ENCODE measurements around the gene PPP6R2. TPM values are rescaled to one million over a fixed set of nuclear protein-coding genes. Genes with fewer than 3 reads are reported as not detected.

PPP6R2 gene
- total RNA-seq, 4 donors from 2014 or later, result 35.6 to 50.8 (median 45.6) TPM

- no peaks in the 10 kb centered on the region for H3K9me3 ChIP-seq
- WGBS, 2 donors, result 27 to 30% methylated on average over 3 of the region's 97 CpGs
- H3K4me3 ChIP-seq, result peak within 1 kb of the TSS; percentile 65 to 84 (median 76)
- TF ChIP-seq POLR2A (IDR thresholded peaks at IDR 0.05) (peak in 3 of 4 donors; percentile 70 to 80 (median 73)), CTCF (IDR thresholded peaks at IDR 0.05) (no peak)
- H3K27ac ChIP-seq, result peak within 1 kb of the TSS; percentile 94 to 95 (median 94)
- intact Hi-C loops (cut with DNase I), result no loop called here
- H3K27me3 ChIP-seq, result peaks cover 0 to 15% (median 0%) of the 10 kb centered on the region in 4 donors
- peaks cover 47 to 59% (median 48%) of the 10 kb centered on the region in 3 donors for H3K4me1 ChIP-seq
- peak; percentile 43 for DNase-seq
- H3K36me3 ChIP-seq, result no peaks in the 10 kb centered on the region
Measured at GRCh38 chr22:50474710-50475651, 131.9 kb downstream of the PPP6R2 start, which contains the start of gene SBF1. Gene SBF1, minus strand, starts transcription at chr22:50475035. Its CDS starts 195 bp downstream, at chr22:50474840.

GRCh38 chr22:50475652-50476002 lies 132.5 kb downstream of the PPP6R2 start:
- H3K9me3 ChIP-seq, result no peaks in the 10 kb centered on the region
- H3K27ac ChIP-seq, result peak overlapping the region in 3 of 4 donors; percentile 94 to 95 (median 94)
- peaks cover 0 to 22% (median 0%) of the 10 kb centered on the region in 4 donors for H3K27me3 ChIP-seq
- no peak for TF ChIP-seq CTCF (IDR thresholded peaks at IDR 0.05)
- no peak for TF ChIP-seq POLR2A (IDR thresholded peaks at IDR 0.05)
- peak overlapping the region in 3 of 4 donors; percentile 75 to 84 (median 77) for H3K4me3 ChIP-seq
- intact Hi-C loops (cut with DNase I), result no loop called here
- H3K36me3 ChIP-seq, result no peaks in the 10 kb centered on the region
- WGBS, 2 donors, result 85 to 87% methylated on average over 6 of the region's 6 CpGs
- DNase-seq, result no peak
- peaks cover 40 to 53% (median 42%) of the 10 kb centered on the region in 3 donors for H3K4me1 ChIP-seq

GRCh38 chr22:50476868-50477267 lies 133.7 kb downstream of the PPP6R2 start:
- no peak for TF ChIP-seq POLR2A (IDR thresholded peaks at IDR 0.05)
- TF ChIP-seq CTCF (IDR thresholded peaks at IDR 0.05), result no peak
- H3K4me3 ChIP-seq, result no peak overlapping the region
- H3K9me3 ChIP-seq, result no peaks in the 10 kb centered on the region
- H3K4me1 ChIP-seq, result peaks cover 29 to 52% (median 31%) of the 10 kb centered on the region in 3 donors
- intact Hi-C loops (cut with DNase I), result no loop called here
- no peak overlapping the region for H3K27ac ChIP-seq
- no peaks in the 10 kb centered on the region for H3K36me3 ChIP-seq
- WGBS, 2 donors, result 52 to 54% methylated on average over 7 of the region's 7 CpGs
- peaks cover 0 to 34% (median 3%) of the 10 kb centered on the region in 4 donors for H3K27me3 ChIP-seq
- DNase-seq, result no peak

DNA sequence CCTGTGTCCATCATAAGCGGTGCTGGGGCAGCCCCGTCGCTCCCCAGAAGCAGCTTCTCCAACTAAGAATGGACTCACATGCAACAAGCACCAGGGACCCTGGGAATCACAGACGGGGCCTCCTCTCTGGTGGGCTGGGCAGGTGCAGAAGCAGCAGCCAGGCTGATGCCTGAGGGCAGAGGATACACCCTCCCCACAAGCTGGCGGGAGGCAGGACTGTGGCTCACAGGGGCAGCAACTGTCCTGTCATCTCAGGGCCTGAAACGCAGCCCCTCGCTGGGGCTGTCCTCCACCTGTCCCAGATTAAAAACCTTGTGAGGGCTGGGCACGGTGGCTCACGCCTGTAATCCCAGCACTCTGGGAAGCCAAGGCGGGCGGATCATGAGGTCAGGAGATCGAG lies 134.8 kb downstream of the PPP6R2 start:
- WGBS, 2 donors, result 88% methylated on average over 10 of the region's 12 CpGs; no CpG with 5 or more reads in 1 of the 2 donors
- Histone ChIP-seq H3K27me3 (peaks cover 0 to 45% (median 6%) of the 10 kb centered on the region in 4 donors), H3K36me3 (no peaks in the 10 kb centered on the region), H3K27ac (no peak overlapping the region), H3K4me1 (peaks cover 23 to 49% (median 25%) of the 10 kb centered on the region in 3 donors), H3K9me3 (no peaks in the 10 kb centered on the region), H3K4me3 (no peak overlapping the region)
- DNase-seq, result no peak
- TF ChIP-seq CTCF (IDR thresholded peaks at IDR 0.05) (no peak), POLR2A (IDR thresholded peaks at IDR 0.05) (no peak)
- intact Hi-C loops (cut with DNase I), result no loop called here

DNA sequence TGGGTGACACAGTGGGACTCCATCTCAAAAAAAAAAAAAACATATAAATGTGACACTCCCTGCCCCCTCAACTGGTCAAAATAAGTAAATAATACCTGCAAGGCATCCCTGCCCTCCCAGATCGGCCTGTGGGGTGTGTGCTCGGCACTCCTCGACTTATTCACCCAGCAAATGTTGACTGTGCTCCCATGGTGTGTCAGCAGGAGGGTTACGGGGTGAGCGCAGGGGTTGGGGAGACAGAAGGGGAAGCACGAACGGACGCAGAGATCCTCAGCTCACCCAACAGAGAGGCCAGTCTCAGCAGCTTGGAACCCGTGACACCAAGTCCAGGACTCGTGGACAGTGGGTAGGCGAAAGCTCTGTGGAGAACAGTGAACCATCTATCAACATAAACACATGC lies 136.6 kb downstream of the PPP6R2 start:
- Histone ChIP-seq H3K36me3 (no peaks in the 10 kb centered on the region), H3K27me3 (peaks cover 0 to 63% (median 6%) of the 10 kb centered on the region in 4 donors), H3K4me1 (peaks cover 12 to 37% (median 14%) of the 10 kb centered on the region in 3 donors), H3K4me3 (no peak overlapping the region), H3K27ac (no peak overlapping the region), H3K9me3 (no peaks in the 10 kb centered on the region)
- no peak for DNase-seq
- 58 to 63% methylated on average over 11 of the region's 11 CpGs for WGBS, 2 donors
- intact Hi-C loops (cut with DNase I), result no loop called here
- TF ChIP-seq CTCF (IDR thresholded peaks at IDR 0.05), result no peak
- no peak for TF ChIP-seq POLR2A (IDR thresholded peaks at IDR 0.05)
